Fibroblast of skin of right quadriceps (primary cell): Measurements from ENCODE around the gene GLT1D1.

Experiments used
- DNase-seq: peaks from one replicate; pipeline ENCODE4 v3.0.0-alpha.2; 2013

Gene GLT1D1

DNA sequence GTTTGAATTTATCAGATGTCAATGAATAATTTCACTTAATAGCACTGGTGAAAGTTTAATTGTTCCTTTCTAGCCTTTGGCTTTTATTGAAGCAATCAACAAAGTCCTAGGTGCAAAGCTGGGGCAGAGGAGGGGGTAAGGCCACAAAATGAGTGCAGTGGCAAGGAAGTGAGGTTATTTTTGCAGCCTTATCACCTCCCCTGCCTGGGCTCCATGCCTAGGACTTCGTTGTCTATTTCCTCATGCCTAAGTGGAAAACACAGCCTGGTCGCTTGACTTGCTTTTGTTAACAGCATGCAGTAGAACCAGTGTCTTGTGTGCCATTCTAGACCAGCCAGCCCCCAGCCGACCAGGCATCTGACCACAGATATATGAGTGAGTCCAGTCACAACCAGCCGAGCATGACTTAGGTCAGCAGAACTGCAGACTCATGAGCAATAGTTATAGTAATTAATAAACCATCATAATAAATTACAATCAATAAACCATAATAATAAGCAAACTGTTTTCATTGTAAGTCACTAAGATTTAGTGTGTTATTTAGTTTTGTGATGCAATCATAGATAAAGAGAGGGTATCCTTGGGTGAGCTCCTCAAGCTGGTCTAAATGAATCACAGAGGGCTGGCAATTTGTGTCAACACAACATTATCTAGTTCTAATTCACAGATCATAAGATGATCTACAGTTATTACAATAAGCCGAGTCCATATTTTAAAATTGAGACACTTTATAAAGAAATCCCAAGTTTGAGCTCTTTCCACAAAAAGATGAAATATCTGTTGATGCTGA is 156.8 kb downstream of the GLT1D1 start:
- DNase-seq: no peak

DNA sequence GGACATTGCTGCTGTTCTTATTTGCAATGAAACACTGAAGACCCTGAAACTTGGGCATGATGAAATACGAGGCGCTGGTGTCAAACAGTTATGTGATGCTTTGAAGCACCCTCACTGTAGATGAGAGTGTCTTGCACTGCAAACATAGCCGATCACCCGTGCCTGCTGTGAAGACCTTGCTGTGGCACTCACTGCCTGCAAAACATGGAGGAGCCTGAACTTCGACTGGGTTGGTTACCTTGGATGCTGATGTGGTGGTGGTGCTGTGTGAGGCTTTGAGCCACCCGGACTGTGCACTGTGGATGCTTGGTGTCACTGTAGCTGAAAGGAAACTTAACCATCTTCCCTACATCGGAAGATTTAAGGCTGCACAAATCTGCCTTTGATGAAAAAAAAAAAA is 162.9 kb downstream of the GLT1D1 start:
- DNase-seq: no peak

DNA sequence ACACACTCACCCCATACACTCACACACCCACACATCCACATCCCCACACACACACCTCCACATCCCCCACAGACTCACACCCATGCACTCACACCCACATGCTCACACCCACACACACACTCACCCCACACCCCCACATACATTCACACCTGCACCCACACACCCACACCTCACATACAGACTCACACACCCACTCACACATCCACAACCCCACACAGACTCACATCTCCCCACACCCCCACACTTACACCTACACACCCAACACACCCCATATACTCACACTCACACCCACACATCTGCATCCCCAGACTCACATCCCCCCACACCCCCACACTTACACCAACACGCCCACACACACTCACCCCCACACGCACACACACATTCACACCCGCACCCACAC is 171.8 kb downstream of the GLT1D1 start:
- no peak for DNase-seq

DNA sequence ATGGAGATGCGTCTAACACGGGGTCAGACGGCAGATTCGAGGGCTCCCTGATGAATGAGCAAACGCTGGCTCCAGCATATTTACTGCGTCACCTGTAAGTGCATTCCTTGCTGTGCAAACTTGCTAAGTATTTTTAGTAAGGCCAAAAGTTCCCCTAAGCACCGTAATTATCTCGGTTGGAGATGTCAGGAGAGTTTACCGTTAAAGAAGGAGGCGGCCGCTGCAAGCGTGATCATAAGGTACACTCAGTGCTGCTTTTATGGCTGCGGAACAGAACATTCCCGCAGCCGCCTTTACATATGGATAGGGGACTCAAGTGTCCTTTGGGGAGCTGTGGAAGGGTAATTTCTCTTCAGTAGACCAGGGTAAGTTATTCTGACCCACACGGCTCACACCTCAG is 175.6 kb downstream of the GLT1D1 start:
- no peak for DNase-seq
